ENCODE measurements around the gene FBXL15.

DNA sequence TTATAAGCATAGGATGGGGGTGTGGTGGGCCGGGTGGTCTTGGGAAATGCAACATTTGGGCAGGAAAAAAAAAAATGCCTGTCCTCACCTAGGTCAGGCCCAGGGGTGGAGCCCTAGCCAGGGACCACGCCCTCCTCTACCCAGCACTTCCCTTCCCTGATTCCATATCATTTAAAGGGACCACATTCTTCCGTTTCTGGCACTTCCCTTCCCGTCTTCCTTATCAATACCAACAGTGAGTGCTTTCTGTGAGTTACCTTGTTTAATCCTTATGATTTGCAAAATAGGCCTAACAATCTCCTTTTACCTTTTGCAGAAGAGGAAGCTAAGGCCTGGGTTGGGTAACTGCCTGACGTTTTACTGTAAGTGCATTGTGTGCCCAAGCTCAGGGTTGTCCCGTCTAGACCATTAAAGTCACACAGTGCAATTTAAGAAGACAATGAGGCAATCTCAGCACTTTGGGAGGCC, 47.4 kb downstream of the FBXL15 start:
- TF ChIP-seq, protein P1, sequence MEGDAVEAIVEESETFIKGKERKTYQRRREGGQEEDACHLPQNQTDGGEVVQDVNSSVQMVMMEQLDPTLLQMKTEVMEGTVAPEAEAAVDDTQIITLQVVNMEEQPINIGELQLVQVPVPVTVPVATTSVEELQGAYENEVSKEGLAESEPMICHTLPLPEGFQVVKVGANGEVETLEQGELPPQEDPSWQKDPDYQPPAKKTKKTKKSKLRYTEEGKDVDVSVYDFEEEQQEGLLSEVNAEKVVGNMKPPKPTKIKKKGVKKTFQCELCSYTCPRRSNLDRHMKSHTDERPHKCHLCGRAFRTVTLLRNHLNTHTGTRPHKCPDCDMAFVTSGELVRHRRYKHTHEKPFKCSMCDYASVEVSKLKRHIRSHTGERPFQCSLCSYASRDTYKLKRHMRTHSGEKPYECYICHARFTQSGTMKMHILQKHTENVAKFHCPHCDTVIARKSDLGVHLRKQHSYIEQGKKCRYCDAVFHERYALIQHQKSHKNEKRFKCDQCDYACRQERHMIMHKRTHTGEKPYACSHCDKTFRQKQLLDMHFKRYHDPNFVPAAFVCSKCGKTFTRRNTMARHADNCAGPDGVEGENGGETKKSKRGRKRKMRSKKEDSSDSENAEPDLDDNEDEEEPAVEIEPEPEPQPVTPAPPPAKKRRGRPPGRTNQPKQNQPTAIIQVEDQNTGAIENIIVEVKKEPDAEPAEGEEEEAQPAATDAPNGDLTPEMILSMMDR (IDR thresholded peaks at IDR 0.05 in 8 of 11, conservative IDR thresholded peaks at IDR 0.05 in 3 of 11), result no peak
- peak in 1 of 3 donors; percentile 66 for TF ChIP-seq POLR2AphosphoS5 (IDR thresholded peaks at IDR 0.05)
